Measurements from ENCODE around the gene CDC42BPA. TPM values are rescaled to one million over a fixed set of nuclear protein-coding genes. Genes with fewer than 3 reads are reported as not detected.
"Not testable (repeated sequence)": the region's sequence is repeated elsewhere in the genome, so short reads cannot be mapped to it uniquely, and the experiment has no call there.

The CDC42BPA gene
- total RNA-seq, 2 experiments from 2014 or later, result 6.0 to 7.8 TPM

- ChIA-PET CTCF (no interaction called here), POLR2A (no interaction called here)
- H3K9me3 Mint-ChIP-seq (ENCODE audit: low read depth), result no peaks in the 10 kb centered on the region
- no peak for ATAC-seq
- peaks cover 2% of the 10 kb centered on the region for H3K27me3 Mint-ChIP-seq
- no peaks in the 10 kb centered on the region for H3K36me3 Mint-ChIP-seq (ENCODE audit: low read depth)
- no peak for DNase-seq
- intact Hi-C loops (cut with DNase I, micrococcal nuclease), result no loop called here
- no peak overlapping the region for H3K4me3 Mint-ChIP-seq
- no peak overlapping the region for H3K27ac Mint-ChIP-seq
- H3K4me1 Mint-ChIP-seq, result no peaks in the 10 kb centered on the region
These were observed 37.4 kb upstream of the CDC42BPA start for GRCh38 chr1:227355542-227356245.

DNA sequence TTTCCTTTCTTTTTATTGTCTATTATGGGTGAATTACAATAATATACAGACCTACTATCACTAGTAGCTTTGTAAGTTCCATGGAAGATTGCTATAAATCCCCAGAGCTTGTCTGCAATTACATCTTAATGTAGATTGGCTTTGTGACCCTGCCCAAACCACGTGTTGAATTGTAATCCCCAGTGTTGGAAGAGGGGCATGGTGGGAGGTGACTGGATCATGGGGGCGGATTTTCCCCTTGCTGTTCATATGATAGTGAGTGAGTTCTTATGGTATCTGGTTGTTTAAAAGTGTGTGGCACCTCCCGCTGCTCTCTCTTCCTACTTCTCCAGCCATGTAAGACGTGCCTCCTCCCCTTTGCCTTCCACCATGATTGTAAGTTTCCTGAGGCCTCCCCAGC, 34.9 kb upstream of the CDC42BPA start:
- CTCF ChIA-PET, result no interaction called here

DNA sequence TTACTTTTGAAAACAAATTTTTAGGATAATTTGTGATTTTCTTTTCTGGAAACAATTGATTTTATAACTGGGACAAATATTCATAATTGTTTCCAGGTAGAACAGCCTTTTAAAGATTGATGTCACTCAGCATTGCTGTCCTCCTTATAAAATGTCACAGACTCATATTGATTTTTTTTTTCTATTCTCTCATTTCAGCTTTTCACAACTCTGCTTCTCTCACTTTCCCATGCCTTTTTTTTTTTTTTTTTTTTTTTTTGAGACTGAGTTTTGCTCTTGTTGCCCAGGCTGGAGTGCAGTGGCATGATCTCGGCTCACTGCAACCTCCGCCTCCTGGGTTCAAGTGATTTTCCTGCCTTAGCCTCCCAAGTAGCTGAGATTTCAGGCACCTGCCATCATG, 33.9 kb upstream of the CDC42BPA start:
- intact Hi-C loops (cut with DNase I, micrococcal nuclease), result not testable (repeated sequence)
- CTCF ChIA-PET, result interaction anchor here (0.6 kb wide), 1 partner anchor 643 kb away, joined by 3 read pairs; no protein-coding TSS in a partner anchor

More for the DNA sequence above, 34.9 kb upstream of the CDC42BPA start:
- Mint-ChIP-seq H3K9me3 (ENCODE audit: low read depth) (no peaks in the 10 kb centered on the region), H3K36me3 (ENCODE audit: low read depth) (no peaks in the 10 kb centered on the region), H3K4me3 (no peak overlapping the region), H3K4me1 (no peaks in the 10 kb centered on the region), H3K27me3 (no peaks in the 10 kb centered on the region), H3K27ac (no peak overlapping the region)
- DNase-seq, result no peak
- intact Hi-C loops (cut with DNase I, micrococcal nuclease), result no loop called here
- POLR2A ChIA-PET, result no interaction called here
- ATAC-seq, result no peak

GRCh38 chr1:227351443-227351842, 33.2 kb upstream of the CDC42BPA start:
- ATAC-seq (no peak), DNase-seq (no peak)
- Mint-ChIP-seq H3K27ac (no peak overlapping the region), H3K4me1 (no peaks in the 10 kb centered on the region), H3K9me3 (ENCODE audit: low read depth) (no peaks in the 10 kb centered on the region), H3K36me3 (ENCODE audit: low read depth) (no peaks in the 10 kb centered on the region), H3K27me3 (peaks cover under 1% of the 10 kb centered on the region), H3K4me3 (no peak overlapping the region)
- CTCF ChIA-PET, result interaction anchor here (0.6 kb wide), 1 partner anchor 644 kb away, joined by 3 read pairs; no protein-coding TSS in a partner anchor
- POLR2A ChIA-PET, result no interaction called here
- intact Hi-C loops (cut with DNase I, micrococcal nuclease), result no loop called here

More for the DNA sequence above, 33.9 kb upstream of the CDC42BPA start:
- ATAC-seq; H3K4me3 Mint-ChIP-seq; H3K27me3 Mint-ChIP-seq; H3K4me1 Mint-ChIP-seq; H3K9me3 Mint-ChIP-seq (ENCODE audit: low read depth); H3K27ac Mint-ChIP-seq; H3K36me3 Mint-ChIP-seq (ENCODE audit: low read depth); DNase-seq; POLR2A ChIA-PET: not testable (repeated sequence)

- Mint-ChIP-seq H3K4me1 (no peaks in the 10 kb centered on the region), H3K9me3 (ENCODE audit: low read depth) (no peaks in the 10 kb centered on the region), H3K27ac (no peak overlapping the region), H3K4me3 (no peak overlapping the region), H3K36me3 (ENCODE audit: low read depth) (no peaks in the 10 kb centered on the region), H3K27me3 (peaks cover 2% of the 10 kb centered on the region)
- no peak for ATAC-seq
- POLR2A ChIA-PET, result no interaction called here
- intact Hi-C loops (cut with DNase I, micrococcal nuclease), result no loop called here
- CTCF ChIA-PET, result no interaction called here
- no peak for DNase-seq
These were observed 31.7 kb upstream of the CDC42BPA start for GRCh38 chr1:227349967-227350366.

GRCh38 chr1:227343727-227344551, 25.6 kb upstream of the CDC42BPA start:
- ChIA-PET POLR2A (no interaction called here), CTCF (no interaction called here)
- ATAC-seq (no peak), DNase-seq (no peak)
- intact Hi-C loops (cut with DNase I, micrococcal nuclease), result no loop called here
- Mint-ChIP-seq H3K27me3 (peaks cover 2% of the 10 kb centered on the region), H3K36me3 (ENCODE audit: low read depth) (no peaks in the 10 kb centered on the region), H3K27ac (no peak overlapping the region), H3K4me3 (no peak overlapping the region), H3K9me3 (ENCODE audit: low read depth) (no peaks in the 10 kb centered on the region), H3K4me1 (no peaks in the 10 kb centered on the region)

- no peaks in the 10 kb centered on the region for H3K36me3 Mint-ChIP-seq (ENCODE audit: low read depth)
- H3K4me3 Mint-ChIP-seq, result no peak overlapping the region
- H3K9me3 Mint-ChIP-seq (ENCODE audit: low read depth), result no peaks in the 10 kb centered on the region
- POLR2A ChIA-PET, result no interaction called here
- DNase-seq, result no peak
- CTCF ChIA-PET, result no interaction called here
- no peak overlapping the region for H3K27ac Mint-ChIP-seq
- peaks cover 2% of the 10 kb centered on the region for H3K27me3 Mint-ChIP-seq
- ATAC-seq, result no peak
- H3K4me1 Mint-ChIP-seq, result no peaks in the 10 kb centered on the region
- intact Hi-C loops (cut with DNase I, micrococcal nuclease), result no loop called here
These were observed 24.9 kb upstream of the CDC42BPA start for GRCh38 chr1:227343206-227343605.

- no peak for DNase-seq
- ATAC-seq, result no peak
- H3K4me1 Mint-ChIP-seq, result no peaks in the 10 kb centered on the region
- H3K9me3 Mint-ChIP-seq (ENCODE audit: low read depth), result no peaks in the 10 kb centered on the region
- intact Hi-C loops (cut with DNase I, micrococcal nuclease), result no loop called here
- no peak overlapping the region for H3K4me3 Mint-ChIP-seq
- no peak overlapping the region for H3K27ac Mint-ChIP-seq
- ChIA-PET CTCF (no interaction called here), POLR2A (no interaction called here)
- no peaks in the 10 kb centered on the region for H3K36me3 Mint-ChIP-seq (ENCODE audit: low read depth)
- peaks cover 2% of the 10 kb centered on the region for H3K27me3 Mint-ChIP-seq
These were observed 24.0 kb upstream of the CDC42BPA start for GRCh38 chr1:227342075-227342829.

GRCh38 chr1:227336136-227336535, 17.8 kb upstream of the CDC42BPA start:
- H3K4me1 Mint-ChIP-seq; ATAC-seq; H3K9me3 Mint-ChIP-seq (ENCODE audit: low read depth); H3K36me3 Mint-ChIP-seq (ENCODE audit: low read depth); CTCF ChIA-PET; intact Hi-C loops (cut with DNase I, micrococcal nuclease); DNase-seq; POLR2A ChIA-PET; H3K27ac Mint-ChIP-seq; H3K27me3 Mint-ChIP-seq; H3K4me3 Mint-ChIP-seq: not testable (repeated sequence)

- peaks cover 6% of the 10 kb centered on the region for H3K9me3 Mint-ChIP-seq (ENCODE audit: low read depth)
- peaks cover 3% of the 10 kb centered on the region for H3K27me3 Mint-ChIP-seq
- ChIA-PET CTCF (interaction anchor here (0.7 kb wide), 1 partner anchor 19 kb away, joined by 3 read pairs; no protein-coding TSS in a partner anchor), POLR2A (no interaction called here)
- H3K27ac Mint-ChIP-seq, result no peak overlapping the region
- no peaks in the 10 kb centered on the region for H3K4me1 Mint-ChIP-seq
- H3K36me3 Mint-ChIP-seq (ENCODE audit: low read depth), result no peaks in the 10 kb centered on the region
- no peak for ATAC-seq
- intact Hi-C loops (cut with DNase I, micrococcal nuclease), result no loop called here
- no peak overlapping the region for H3K4me3 Mint-ChIP-seq
- DNase-seq, result no peak
These were observed 17.1 kb upstream of the CDC42BPA start for GRCh38 chr1:227335242-227336020.

DNA sequence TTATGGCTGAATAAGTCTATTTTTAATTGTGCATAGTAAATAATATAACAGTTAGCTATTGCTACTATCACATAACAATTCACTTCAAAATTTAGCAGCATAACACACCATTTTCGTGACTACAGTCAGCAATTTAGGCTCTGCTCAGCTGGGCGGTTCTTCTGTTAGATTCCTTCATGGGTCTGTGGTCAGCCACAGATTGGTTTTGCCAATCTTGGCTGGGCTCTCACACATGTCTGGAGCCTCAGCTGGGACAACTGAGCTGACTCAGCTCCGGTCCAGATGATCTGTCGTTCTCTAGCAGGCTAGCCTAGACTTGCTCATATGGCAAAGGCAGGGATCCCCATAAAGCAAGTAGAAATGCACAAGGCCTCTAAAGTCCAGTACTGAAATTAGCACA, 15.1 kb upstream of the CDC42BPA start:
- intact Hi-C loops (cut with DNase I, micrococcal nuclease), result no loop called here
- H3K4me3 Mint-ChIP-seq, result no peak overlapping the region
- H3K9me3 Mint-ChIP-seq (ENCODE audit: low read depth), result peaks cover 6% of the 10 kb centered on the region
- H3K27me3 Mint-ChIP-seq, result peaks cover 8% of the 10 kb centered on the region
- ChIA-PET POLR2A (no interaction called here), CTCF (no interaction called here)
- H3K36me3 Mint-ChIP-seq (ENCODE audit: low read depth), result no peaks in the 10 kb centered on the region
- no peak for DNase-seq
- no peaks in the 10 kb centered on the region for H3K4me1 Mint-ChIP-seq
- ATAC-seq, result no peak
- no peak overlapping the region for H3K27ac Mint-ChIP-seq
